ENCODE data around the gene MYO5B. TPM values are rescaled to one million over a fixed set of nuclear protein-coding genes. Genes with fewer than 3 reads are reported as not detected.

The MYO5B gene
- total RNA-seq, 4 donors from 2014 or later, result 53.1 to 74.8 (median 55.2) TPM

DNA sequence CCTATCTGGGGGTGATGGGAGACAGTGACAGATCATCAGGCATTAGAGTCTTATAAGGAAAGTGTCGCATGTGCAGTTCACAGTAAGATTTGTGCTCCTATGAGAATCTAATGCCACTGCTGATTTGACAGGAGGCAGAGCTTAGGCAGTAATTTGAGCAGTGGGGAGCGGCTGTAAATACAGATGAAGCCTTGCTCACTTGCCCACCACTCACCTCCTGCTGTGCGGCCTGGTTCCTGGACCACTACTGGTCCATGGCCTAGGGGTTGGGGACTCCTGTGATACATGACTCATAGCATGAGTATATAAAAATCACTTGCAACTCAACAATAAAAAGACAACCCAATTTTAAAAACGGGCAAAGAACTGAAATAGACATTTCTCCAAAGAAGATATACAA is 310.5 kb downstream of the MYO5B start:
- H3K4me3 ChIP-seq (ENCODE audit: low read depth, poor library complexity, severe bottlenecking), result no peak overlapping the region
- no peak for TF ChIP-seq POLR2A (IDR thresholded peaks at IDR 0.05)
- TF ChIP-seq, protein P1, sequence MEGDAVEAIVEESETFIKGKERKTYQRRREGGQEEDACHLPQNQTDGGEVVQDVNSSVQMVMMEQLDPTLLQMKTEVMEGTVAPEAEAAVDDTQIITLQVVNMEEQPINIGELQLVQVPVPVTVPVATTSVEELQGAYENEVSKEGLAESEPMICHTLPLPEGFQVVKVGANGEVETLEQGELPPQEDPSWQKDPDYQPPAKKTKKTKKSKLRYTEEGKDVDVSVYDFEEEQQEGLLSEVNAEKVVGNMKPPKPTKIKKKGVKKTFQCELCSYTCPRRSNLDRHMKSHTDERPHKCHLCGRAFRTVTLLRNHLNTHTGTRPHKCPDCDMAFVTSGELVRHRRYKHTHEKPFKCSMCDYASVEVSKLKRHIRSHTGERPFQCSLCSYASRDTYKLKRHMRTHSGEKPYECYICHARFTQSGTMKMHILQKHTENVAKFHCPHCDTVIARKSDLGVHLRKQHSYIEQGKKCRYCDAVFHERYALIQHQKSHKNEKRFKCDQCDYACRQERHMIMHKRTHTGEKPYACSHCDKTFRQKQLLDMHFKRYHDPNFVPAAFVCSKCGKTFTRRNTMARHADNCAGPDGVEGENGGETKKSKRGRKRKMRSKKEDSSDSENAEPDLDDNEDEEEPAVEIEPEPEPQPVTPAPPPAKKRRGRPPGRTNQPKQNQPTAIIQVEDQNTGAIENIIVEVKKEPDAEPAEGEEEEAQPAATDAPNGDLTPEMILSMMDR (IDR thresholded peaks at IDR 0.05), result no peak
- intact Hi-C loops (cut with DNase I; ENCODE audit: low total_unique reads), result no loop called here
- DNase-seq (ENCODE audit: low spot score in 2 of 2), result no peak
- WGBS, 2 donors, result 86% methylated on average over 4 of the region's 4 CpGs

DNA sequence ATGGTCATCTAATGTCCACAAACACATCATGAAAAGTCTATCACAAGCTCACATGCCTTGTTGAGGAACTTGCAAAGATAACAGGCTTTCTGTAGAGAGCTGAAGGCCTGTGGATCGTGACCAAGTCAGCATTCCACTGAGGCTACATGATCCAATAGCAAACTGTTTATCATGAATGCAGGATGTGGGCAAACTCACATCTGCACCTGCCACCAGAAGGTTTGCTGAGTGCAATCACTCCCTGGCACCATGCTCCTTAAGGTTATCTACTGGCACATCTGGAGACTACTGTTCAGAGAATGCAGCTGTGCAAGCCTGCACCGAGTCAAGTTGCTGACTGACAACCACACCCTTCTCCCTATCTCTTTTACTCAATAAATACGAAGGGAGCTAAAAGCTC is 314.3 kb downstream of the MYO5B start:
- WGBS, 2 donors, result 55 to 63% methylated on average over 3 of the region's 3 CpGs
- no peak overlapping the region for H3K4me3 ChIP-seq (ENCODE audit: low read depth, poor library complexity, severe bottlenecking)
- peak in 1 of 2 donors; percentile 21 for DNase-seq (ENCODE audit: low spot score in 2 of 2)
- intact Hi-C loops (cut with DNase I; ENCODE audit: low total_unique reads), result no loop called here
- TF ChIP-seq POLR2A (IDR thresholded peaks at IDR 0.05), result no peak
- TF ChIP-seq, protein P1 (IDR thresholded peaks at IDR 0.05), result no peak

DNA sequence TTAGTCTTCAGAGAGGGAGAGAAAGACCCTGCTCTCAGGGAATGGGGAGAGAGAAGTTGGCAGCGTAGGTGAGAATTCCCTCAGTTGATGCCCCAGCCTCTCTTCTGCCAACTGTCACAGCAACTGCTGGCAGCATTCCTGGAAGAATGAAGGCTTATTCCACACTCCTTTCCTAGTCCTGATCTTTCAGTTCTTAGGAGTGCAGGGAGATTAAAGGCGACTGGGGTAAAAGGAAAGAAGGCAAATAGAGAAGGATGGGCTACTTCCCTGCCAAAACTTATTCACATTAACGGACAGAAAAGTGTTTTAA is 315.7 kb downstream of the MYO5B start:
- TF ChIP-seq, protein P1 (IDR thresholded peaks at IDR 0.05), result no peak
- TF ChIP-seq POLR2A (IDR thresholded peaks at IDR 0.05), result no peak
- intact Hi-C loops (cut with DNase I; ENCODE audit: low total_unique reads), result no loop called here
- no peak overlapping the region for H3K4me3 ChIP-seq (ENCODE audit: low read depth, poor library complexity, severe bottlenecking)
- WGBS, 2 donors, result 43 to 48% methylated on average over 3 of the region's 3 CpGs
- peak in 1 of 2 donors; percentile 31 for DNase-seq (ENCODE audit: low spot score in 2 of 2)

DNA sequence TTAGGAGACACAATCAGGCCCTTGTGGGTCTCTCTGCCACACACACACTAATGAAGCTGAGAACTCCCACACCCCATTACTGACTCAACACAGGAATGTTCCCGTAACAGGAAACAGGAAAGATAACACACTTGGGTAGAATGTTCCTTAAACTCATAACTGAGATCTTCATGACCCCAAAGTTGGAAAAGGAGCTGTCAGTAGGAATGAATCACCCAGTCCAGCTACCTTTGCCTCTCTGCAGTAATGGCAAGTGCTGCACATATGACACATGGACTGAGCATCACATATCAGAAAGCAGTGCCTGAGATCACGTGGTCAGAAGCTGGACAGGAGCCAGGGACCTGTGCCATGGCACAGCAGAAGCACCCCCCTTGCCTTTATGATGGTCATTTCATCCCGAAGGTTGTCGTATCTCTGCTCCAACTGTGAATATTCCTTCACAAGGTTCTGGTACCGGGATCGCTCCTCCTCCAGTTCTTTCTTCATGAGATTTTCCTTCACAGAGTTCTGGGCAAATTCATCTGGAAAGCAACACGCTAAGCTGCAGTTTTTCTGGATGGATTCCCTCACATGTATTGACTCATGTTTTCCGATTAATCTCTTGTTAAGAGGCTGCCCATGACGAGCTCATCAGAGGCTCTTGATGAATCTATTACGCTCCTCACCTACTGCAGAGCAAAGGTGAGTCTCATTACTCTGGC is 316.2 kb downstream of the MYO5B start:
- WGBS, 2 donors, result 55 to 70% methylated on average over 10 of the region's 10 CpGs
- TF ChIP-seq POLR2A (IDR thresholded peaks at IDR 0.05), result no peak
- TF ChIP-seq, protein P1 (IDR thresholded peaks at IDR 0.05), result no peak
- intact Hi-C loops (cut with DNase I; ENCODE audit: low total_unique reads), result no loop called here
- no peak overlapping the region for H3K4me3 ChIP-seq (ENCODE audit: low read depth, poor library complexity, severe bottlenecking)
- peak in 1 of 2 donors; percentile 68 for DNase-seq (ENCODE audit: low spot score in 2 of 2)

DNA sequence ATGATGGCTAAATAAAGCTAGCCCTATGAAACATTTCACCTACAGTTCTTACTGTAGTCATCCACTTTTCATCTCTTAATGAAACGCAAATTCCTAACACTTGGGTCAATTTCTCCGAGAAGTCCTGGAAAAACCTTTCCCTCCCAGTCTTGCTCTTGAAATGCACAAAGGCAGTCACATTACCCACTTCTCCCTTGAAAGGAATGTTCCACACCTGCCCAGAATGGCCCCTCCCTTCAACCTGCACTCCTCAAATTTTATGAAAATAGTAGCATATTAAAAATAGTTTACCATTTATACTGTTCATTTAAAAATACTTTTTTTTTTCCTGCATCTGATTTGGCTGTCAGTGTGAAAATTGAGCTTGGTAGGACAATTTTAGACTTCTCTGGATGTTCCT is 316.9 kb downstream of the MYO5B start:
- DNase-seq (ENCODE audit: low spot score in 2 of 2), result no peak
- 94 to 95% methylated on average over 2 of the region's 2 CpGs for WGBS, 2 donors
- TF ChIP-seq, protein P1 (IDR thresholded peaks at IDR 0.05), result no peak
- TF ChIP-seq POLR2A (IDR thresholded peaks at IDR 0.05), result no peak
- intact Hi-C loops (cut with DNase I; ENCODE audit: low total_unique reads), result no loop called here
- no peak overlapping the region for H3K4me3 ChIP-seq (ENCODE audit: low read depth, poor library complexity, severe bottlenecking)

DNA sequence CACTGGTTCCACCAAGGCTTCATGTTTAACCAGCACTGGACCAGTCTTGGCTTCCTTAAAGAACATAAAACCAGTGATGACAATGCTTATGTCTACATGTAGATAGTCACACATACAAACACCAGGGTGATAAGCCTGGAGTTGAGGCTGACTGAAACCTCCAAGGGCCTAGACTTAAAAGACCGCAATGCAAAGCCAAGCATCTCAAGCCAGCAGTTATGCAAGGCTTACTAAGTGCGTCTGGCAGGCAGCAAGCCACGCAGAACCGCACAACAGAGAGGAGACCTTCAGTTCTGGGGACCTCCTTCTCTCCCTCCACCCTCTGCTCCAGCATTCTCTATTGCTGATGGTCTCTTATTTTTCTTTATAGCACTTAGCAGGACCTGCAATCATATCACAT is 318.4 kb downstream of the MYO5B start:
- TF ChIP-seq POLR2A (IDR thresholded peaks at IDR 0.05), result no peak
- intact Hi-C loops (cut with DNase I; ENCODE audit: low total_unique reads), result no loop called here
- 95 to 96% methylated on average over 4 of the region's 4 CpGs for WGBS, 2 donors
- peak in 1 of 2 donors; percentile 29 for DNase-seq (ENCODE audit: low spot score in 2 of 2)
- H3K4me3 ChIP-seq (ENCODE audit: low read depth, poor library complexity, severe bottlenecking), result no peak overlapping the region

Measured in lower leg skin (tissue), 4 donors.